HG03095 (cell line): ENCODE measurements around the gene GRM8.

ENCODE experiments used
- ATAC-seq: cut with Tn5 transposase; IDR thresholded peaks from one replicate; pipeline ENCODE4 v1.9.1; 2021; ENCODE audit warnings: moderate library complexity; ENCODE audit not compliant: unreplicated experiment

Gene GRM8

GRCh38 chr7:127252778-127253280, at the start of gene GRM8:
Gene GRM8 (minus strand): TSS chr7:127252941.
- peak; percentile 4 for ATAC-seq

DNA sequence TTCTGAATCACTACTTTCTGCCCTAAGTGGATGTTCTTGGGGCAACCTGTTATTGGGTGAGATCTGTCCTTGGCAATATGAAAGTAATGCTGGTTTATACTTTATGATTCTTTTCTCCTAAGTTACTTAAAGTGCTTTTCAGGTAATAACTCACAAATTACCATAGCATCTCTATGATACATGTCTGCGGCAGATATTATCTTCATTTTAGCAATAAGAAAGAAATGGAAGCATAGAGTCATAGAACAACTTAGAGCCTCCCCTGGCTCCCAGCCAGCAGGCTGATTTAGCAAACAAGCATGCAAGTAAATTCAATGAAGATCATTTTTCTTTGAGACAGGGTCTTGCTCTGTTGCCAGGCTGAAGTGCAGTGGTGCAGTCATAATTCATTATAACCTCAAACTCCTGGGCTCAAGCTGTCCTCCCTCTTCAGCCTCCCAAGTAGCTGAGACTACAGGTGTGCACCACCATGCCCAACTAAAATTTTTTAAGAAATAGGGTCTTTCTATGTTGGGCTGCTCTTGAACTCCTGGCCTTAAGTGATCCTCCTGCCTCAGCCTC, 38.1 kb upstream of the GRM8 start:
- ATAC-seq, result no peak

GRCh38 chr7:127290116-127290655, 37.4 kb upstream of the GRM8 start:
- ATAC-seq, result no peak

GRCh38 chr7:127287133-127287532, 34.4 kb upstream of the GRM8 start:
- no peak for ATAC-seq

DNA sequence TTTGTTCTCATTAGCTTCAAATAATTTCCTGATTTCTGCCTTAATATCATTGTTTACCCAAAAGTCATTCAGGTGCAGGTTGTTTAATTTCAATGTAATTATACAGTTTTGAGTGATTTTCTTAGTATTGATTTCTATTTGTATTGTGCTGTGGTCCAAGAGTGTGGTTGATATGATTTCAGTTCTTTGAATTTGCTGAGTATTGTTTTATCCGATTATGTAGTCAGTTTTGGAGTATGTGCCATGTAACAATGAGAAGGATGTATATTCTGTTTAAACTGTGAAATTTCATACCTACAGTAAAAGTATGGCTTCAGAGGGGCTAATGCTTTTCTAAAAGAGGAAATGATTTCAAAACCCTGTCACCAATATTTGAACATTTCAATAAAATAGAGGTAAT, 17.4 kb upstream of the GRM8 start:
- no peak for ATAC-seq

GRCh38 chr7:127266047-127266446, 13.3 kb upstream of the GRM8 start:
- no peak for ATAC-seq

GRCh38 chr7:127264219-127264618, 11.5 kb upstream of the GRM8 start:
- no peak for ATAC-seq

GRCh38 chr7:127258111-127258510, 5.4 kb upstream of the GRM8 start:
- ATAC-seq, result no peak

GRCh38 chr7:127257086-127257485, 4.3 kb upstream of the GRM8 start:
- no peak for ATAC-seq

- ATAC-seq, result no peak
These were observed 3.4 kb upstream of the GRM8 start for GRCh38 chr7:127256041-127256725.

- ATAC-seq, result no peak
These were observed 1.5 kb upstream of the GRM8 start for GRCh38 chr7:127254163-127254684.

- peak; percentile 89 for ATAC-seq
These were observed 781 bp upstream of the GRM8 start for GRCh38 chr7:127253281-127254162.

GRCh38 chr7:127252377-127252713, 396 bp downstream of the GRM8 start:
- no peak for ATAC-seq

DNA sequence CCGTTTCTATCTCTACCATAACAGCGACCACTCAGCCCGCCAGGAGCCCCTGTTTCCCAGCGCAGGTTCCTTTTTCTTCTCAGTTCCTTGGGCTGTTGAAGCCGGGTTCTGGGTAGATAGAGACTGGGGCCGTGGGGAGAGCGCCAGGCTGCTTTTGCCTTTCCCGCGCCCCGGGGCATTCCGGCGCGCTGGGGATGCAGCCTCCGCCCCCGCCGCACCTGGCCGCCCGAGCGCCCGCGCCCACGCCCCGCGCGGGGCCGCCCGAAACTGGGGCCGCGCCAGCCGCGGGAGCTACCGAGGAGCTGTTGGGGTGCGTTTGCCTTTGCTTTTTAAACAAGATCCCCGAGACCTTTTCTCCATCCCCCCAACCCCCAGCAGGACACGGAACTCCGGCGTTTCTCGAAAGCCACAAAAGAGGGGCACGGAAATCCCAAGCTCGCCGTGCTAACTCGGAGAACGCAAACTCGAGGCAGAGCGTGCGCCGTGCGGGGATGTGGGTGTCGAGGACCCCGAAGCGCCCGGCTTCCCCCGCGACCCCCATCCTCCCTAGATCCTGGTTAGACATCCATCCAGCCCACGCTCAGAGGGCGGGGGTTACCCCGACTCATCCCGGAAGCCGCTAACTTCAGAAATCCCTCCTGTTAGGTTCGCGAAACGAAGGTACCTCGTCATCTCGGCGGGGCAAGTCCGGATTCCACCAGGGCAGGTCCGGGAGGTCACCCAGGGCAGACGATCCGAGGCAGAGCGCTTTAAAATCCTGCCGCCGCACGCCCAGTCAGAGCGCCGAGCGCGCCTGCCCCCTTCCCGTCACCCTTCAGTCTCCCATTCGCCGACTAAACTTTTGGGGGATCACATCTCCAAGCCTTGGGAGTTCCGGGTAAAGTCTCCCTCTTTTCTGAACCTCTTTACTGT, 1.0 kb downstream of the GRM8 start:
- ATAC-seq, result no peak

DNA sequence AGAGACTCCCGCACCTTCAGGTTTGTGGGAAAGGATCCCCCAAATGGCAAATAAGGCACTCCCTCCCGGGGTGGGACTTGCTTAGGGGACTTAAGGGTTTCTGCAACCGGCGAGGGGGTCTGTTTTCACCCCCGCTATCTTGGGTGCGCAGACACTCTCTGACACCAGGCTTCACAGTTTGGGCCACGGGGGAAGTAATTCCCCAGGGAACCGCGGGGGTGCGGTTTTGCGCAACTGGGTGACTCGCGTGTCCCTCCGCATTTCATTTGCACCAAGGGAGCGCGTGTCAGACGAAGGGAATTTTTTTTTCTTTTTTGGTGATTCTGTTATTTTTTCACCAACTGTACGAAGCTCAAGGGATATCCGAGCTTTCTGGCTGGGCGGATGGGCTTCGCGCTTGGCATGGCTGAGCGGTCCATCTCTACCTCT, 1.7 kb downstream of the GRM8 start:
- no peak for ATAC-seq

DNA sequence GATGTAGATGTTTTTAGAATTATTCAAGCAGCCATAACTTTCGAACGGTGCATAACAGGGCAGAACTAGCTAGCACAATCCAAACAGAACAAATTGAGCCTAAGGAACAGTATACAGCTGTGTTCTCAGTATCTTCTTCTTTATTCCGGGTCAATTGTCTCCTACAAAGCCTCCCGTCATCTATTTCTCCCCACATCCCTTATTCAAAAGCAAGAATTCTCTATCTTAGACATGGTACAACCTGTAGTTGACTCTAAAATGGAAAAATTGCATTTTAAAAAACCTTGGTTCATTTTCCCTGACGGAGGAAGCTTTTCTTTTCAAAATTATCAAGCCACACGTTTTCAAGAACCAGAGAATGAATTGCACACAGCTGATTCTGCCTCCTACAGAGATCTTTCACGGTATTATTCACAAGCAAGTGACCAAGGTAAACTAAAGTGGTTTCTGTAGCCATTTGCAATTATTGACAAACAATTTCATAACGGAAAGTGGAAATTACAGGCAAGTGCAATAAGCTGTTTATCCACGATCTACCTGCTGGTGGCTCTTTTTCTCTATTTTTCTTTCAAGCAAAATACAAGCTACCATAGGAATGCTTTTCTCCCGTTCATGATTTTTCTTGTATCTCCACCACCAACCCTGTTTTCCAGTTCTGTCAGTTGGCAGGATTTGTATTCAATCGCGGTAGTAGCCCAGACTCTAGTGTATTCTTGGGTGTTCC, 2.3 kb downstream of the GRM8 start:
- no peak for ATAC-seq

- no peak for ATAC-seq
These were observed 7.1 kb downstream of the GRM8 start for GRCh38 chr7:127245607-127246006.

GRCh38 chr7:127245002-127245401, 7.7 kb downstream of the GRM8 start:
- no peak for ATAC-seq

DNA sequence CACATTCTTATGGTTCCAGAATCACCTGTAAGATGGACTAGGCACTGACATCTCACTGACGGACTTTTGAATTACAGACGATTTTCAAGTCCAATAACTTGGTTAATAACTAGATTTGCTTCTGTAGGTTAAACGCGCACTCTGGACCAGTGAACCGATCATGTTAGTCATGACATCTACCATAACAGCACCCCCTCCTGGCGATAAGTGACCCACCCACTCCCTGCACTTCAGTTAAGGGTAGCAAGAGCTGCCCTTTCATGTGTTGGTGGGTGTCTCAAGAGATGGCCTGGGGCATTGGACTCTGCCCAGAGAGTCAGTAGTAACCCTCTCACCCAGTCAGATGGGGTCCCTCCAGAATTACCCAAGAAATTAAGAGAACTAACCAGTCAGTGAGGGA, 12.9 kb downstream of the GRM8 start:
- ATAC-seq, result no peak

DNA sequence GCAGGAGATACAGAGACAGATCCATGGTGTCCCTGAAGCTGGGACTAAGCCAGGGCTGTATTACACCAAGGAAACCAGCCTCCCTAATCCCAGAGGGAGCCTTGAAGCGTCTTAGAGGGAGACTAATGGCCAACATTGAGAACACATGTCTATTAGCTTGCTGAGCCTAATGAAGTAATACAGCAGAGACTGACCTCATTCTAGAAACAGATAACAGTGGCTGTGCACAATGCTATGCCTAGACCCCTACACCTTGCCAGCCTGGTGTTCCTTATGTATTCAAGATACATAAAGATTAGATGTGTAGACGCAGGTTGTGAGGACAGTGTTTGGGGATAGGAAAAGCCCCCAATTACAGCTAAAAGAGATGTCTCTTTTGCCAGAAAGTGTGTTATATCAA, 19.1 kb downstream of the GRM8 start:
- no peak for ATAC-seq
